ENCODE data around the gene FXYD4.
"Not testable (repeated sequence)": the region's sequence is repeated elsewhere in the genome, so short reads cannot be mapped to it uniquely, and the experiment has no call there.

GRCh38 chr10:43337536-43337935 lies 33.9 kb upstream of the FXYD4 start:
- not testable (repeated sequence) for TF ChIP-seq CTCF (IDR thresholded peaks at IDR 0.05; ENCODE audit: control extremely low read depth in 1 of 3, insufficient read depth in 1 of 3, low read depth in 1 of 3, low read length in 3 of 3); TEAD4 (IDR thresholded peaks at IDR 0.05; ENCODE audit: low read depth, low read length); HDAC2 (IDR thresholded peaks at IDR 0.05; ENCODE audit: borderline replicate concordance in 1 of 2, low read depth in 2 of 2, low read length in 2 of 2); SP4 (IDR thresholded peaks at IDR 0.05; ENCODE audit: low read length); POLR2AphosphoS5 (IDR thresholded peaks at IDR 0.05; ENCODE audit: low read depth, low read length); YY1 (IDR thresholded peaks at IDR 0.05; ENCODE audit: low read depth, low read length)

Data from H1 (cell line).